Stomach smooth muscle (tissue), 2 donors: ENCODE results near the gene HS3ST3A1.

ENCODE experiments used
- H3K27ac ChIP-seq: one replicate; pipeline ENCODE4 v1.7.0; 2013; ENCODE audit warnings: mild to moderate bottlenecking, low read length, inconsistent platforms
- H3K27me3 ChIP-seq, 2 donors: one replicate each; pipeline ENCODE4 v1.7.0; 2013; ENCODE audit warnings: low read length in 2 of 2; ENCODE audit not compliant: insufficient read depth in 2 of 2, control insufficient read depth in 1 of 2
- H3K36me3 ChIP-seq, 2 donors: one replicate each; pipeline ENCODE4 v1.7.0; 2013; ENCODE audit warnings: low read length in 2 of 2; ENCODE audit not compliant: control insufficient read depth in 2 of 2, insufficient read depth in 2 of 2
- H3K4me1 ChIP-seq: one replicate; pipeline ENCODE4 v1.7.0; 2013; ENCODE audit warnings: low read length; ENCODE audit not compliant: control insufficient read depth, insufficient read depth
- H3K4me3 ChIP-seq, 2 donors: one replicate each; pipeline ENCODE4 v1.7.0; 2013; ENCODE audit warnings: low read length in 2 of 2
- H3K9ac ChIP-seq, 2 donors: one replicate each; pipeline ENCODE4 v1.7.0; 2013; ENCODE audit warnings: low read length in 2 of 2, mild to moderate bottlenecking in 1 of 2
- H3K9me3 ChIP-seq, 2 donors: one replicate each; pipeline ENCODE4 v1.7.0; 2013; ENCODE audit warnings: low read length in 2 of 2; ENCODE audit not compliant: control insufficient read depth in 2 of 2
- donor health status: healthy.
- donor health status: Pancreatic carcinoma.

Gene HS3ST3A1

DNA sequence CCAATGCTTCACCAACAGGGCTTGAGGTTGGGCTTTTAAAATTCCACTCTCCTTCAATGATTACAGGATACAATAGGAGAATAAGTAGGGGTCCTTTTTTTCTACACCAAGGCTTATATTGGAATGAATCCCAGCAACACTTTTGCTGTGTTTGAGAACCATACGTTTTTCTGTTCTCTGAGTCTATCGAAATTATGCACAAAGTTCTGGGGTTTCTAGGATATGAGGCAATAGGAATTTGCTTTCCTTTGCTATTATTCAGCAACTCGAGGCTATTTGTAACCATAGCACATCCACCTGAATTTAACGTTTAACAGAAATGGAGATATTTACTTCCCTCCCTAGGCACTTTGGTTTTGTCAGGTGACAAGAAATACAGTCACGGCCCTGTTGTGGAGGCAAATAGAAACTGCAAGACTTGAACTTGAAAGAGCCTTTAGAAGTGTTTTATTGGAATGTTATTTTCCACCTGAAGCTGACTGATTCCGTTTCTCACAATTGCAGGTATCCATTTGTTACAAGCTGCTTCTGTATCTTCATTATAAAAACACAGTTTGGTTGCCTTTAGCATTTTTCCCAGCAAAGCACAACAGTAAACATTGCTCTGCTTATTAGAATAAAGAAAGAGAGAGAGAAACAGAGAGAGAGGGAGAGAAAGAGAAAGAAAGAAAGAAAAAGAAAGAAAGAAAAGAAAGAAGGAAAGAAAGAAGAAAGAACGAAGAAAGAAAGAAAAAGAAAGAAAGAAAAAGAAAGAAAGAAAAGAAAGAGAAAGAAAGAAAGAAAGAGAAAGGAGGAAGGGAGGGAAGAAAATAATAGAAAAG, 109.6 kb downstream of the HS3ST3A1 start:
- H3K4me1 ChIP-seq, result no peaks in the 10 kb centered on the region
- H3K27ac ChIP-seq, result no peak overlapping the region
- H3K36me3 ChIP-seq, result no peaks in the 10 kb centered on the region
- H3K9me3 ChIP-seq, result no peaks in the 10 kb centered on the region
- H3K9ac ChIP-seq, result no peak overlapping the region
- H3K27me3 ChIP-seq, result no peaks in the 10 kb centered on the region
- no peak overlapping the region for H3K4me3 ChIP-seq

DNA sequence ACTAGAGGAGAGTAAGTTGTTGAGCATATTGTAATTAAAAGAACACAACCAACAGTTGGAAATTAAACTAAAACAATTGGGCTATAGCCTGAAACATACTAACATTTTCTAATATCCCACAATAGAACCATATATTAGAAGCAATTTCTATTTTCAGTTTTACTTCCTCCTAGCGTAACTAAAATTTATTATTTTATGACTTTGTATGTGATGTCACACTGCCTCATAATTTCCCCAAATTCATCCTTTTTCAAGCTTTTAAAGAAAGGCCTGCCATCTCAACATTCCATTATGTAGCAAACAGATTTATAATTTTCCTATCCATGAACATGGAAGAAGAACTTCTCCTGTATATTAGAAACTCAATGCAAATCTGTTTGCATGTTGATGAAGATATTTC, 110.2 kb downstream of the HS3ST3A1 start:
- H3K9ac ChIP-seq, result no peak overlapping the region
- no peaks in the 10 kb centered on the region for H3K4me1 ChIP-seq
- no peaks in the 10 kb centered on the region for H3K9me3 ChIP-seq
- H3K36me3 ChIP-seq, result no peaks in the 10 kb centered on the region
- H3K27ac ChIP-seq, result no peak overlapping the region
- no peaks in the 10 kb centered on the region for H3K27me3 ChIP-seq
- H3K4me3 ChIP-seq, result no peak overlapping the region

GRCh38 chr17:13490906-13491482, 110.7 kb downstream of the HS3ST3A1 start:
- H3K27me3 ChIP-seq, result no peaks in the 10 kb centered on the region
- no peaks in the 10 kb centered on the region for H3K36me3 ChIP-seq
- H3K4me3 ChIP-seq, result no peak overlapping the region
- no peaks in the 10 kb centered on the region for H3K4me1 ChIP-seq
- no peaks in the 10 kb centered on the region for H3K9me3 ChIP-seq
- no peak overlapping the region for H3K9ac ChIP-seq
- no peak overlapping the region for H3K27ac ChIP-seq

DNA sequence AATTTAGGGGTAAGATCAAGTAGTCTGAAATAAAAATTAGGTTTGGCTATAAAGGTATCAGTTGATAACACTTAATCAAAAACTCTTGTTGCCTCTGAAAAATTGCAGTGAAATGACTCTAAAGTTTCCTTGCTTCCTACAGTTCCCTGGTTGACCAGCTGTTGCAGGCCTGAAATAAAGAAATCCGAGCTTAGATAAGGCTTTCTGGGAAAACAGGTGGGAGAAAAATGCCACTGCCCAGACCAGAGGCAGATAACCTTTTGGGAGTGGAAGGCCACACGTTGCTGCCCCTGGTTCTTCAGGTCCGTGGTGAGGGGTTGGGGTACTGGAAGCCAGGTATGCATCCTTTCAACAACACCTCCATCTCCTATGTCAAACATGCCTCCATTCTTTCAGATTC, 111.3 kb downstream of the HS3ST3A1 start:
- Histone ChIP-seq H3K27ac (no peak overlapping the region), H3K4me3 (no peak overlapping the region), H3K27me3 (no peaks in the 10 kb centered on the region), H3K36me3 (no peaks in the 10 kb centered on the region), H3K9me3 (no peaks in the 10 kb centered on the region), H3K4me1 (no peaks in the 10 kb centered on the region), H3K9ac (no peak overlapping the region)

- H3K9me3 ChIP-seq, result peaks cover 0 to 8% of the 10 kb centered on the region in 2 donors
- H3K9ac ChIP-seq, result no peak overlapping the region
- H3K4me1 ChIP-seq, result no peaks in the 10 kb centered on the region
- H3K36me3 ChIP-seq, result no peaks in the 10 kb centered on the region
- no peak overlapping the region for H3K4me3 ChIP-seq
- H3K27me3 ChIP-seq, result no peaks in the 10 kb centered on the region
- H3K27ac ChIP-seq, result no peak overlapping the region
Observed at GRCh38 chr17:13485327-13485726, 116.4 kb downstream of the HS3ST3A1 start.

GRCh38 chr17:13484020-13484419, 117.7 kb downstream of the HS3ST3A1 start:
- Histone ChIP-seq H3K27me3 (no peaks in the 10 kb centered on the region), H3K4me1 (no peaks in the 10 kb centered on the region), H3K4me3 (no peak overlapping the region), H3K9ac (no peak overlapping the region), H3K27ac (no peak overlapping the region), H3K36me3 (no peaks in the 10 kb centered on the region), H3K9me3 (peaks cover 2 to 8% of the 10 kb centered on the region in 2 donors)

DNA sequence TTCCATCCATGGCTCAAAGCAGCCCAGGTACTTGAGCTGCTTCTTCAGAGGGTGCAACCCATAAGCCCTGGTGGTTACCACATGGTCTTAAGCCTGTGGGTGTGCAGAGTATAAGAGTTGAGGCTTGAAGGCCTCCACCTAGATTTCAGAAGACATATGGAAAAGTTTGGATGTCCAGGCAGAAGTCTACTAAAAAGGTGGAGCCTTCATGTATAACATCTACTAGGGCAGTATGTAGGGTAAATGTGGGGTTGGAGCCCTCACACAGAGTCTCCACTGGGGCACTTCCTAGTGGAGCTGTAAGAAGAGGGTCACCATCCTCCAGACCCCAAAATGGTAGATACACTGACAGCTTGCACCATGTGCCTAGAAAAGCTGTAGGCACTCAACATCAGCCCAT, 120.9 kb downstream of the HS3ST3A1 start:
- no peak overlapping the region for H3K9ac ChIP-seq
- H3K36me3 ChIP-seq, result no peaks in the 10 kb centered on the region
- no peaks in the 10 kb centered on the region for H3K27me3 ChIP-seq
- no peak overlapping the region for H3K27ac ChIP-seq
- peaks cover 2 to 8% of the 10 kb centered on the region in 2 donors for H3K9me3 ChIP-seq
- H3K4me1 ChIP-seq, result no peaks in the 10 kb centered on the region
- H3K4me3 ChIP-seq, result no peak overlapping the region

GRCh38 chr17:13478326-13478830, 123.4 kb downstream of the HS3ST3A1 start:
- Histone ChIP-seq H3K27me3 (peaks cover 0 to 2% of the 10 kb centered on the region in 2 donors), H3K9me3 (peaks cover 2 to 8% of the 10 kb centered on the region in 2 donors), H3K4me3 (no peak overlapping the region), H3K4me1 (no peaks in the 10 kb centered on the region), H3K36me3 (no peaks in the 10 kb centered on the region), H3K27ac (no peak overlapping the region), H3K9ac (no peak overlapping the region)

GRCh38 chr17:13477180-13477611, 124.5 kb downstream of the HS3ST3A1 start:
- Histone ChIP-seq H3K27ac (no peak overlapping the region), H3K36me3 (no peaks in the 10 kb centered on the region), H3K9me3 (peaks cover 2 to 8% of the 10 kb centered on the region in 2 donors), H3K4me3 (no peak overlapping the region), H3K9ac (no peak overlapping the region), H3K4me1 (no peaks in the 10 kb centered on the region), H3K27me3 (peaks cover 0 to 2% of the 10 kb centered on the region in 2 donors)

- Histone ChIP-seq H3K4me1 (no peaks in the 10 kb centered on the region), H3K9ac (no peak overlapping the region), H3K36me3 (no peaks in the 10 kb centered on the region), H3K9me3 (peaks cover 2 to 8% of the 10 kb centered on the region in 2 donors), H3K4me3 (no peak overlapping the region), H3K27ac (no peak overlapping the region), H3K27me3 (peaks cover 0 to 2% of the 10 kb centered on the region in 2 donors)
Observed at GRCh38 chr17:13476720-13477119, 125.0 kb downstream of the HS3ST3A1 start.
